MM.1S (cell line): ENCODE measurements around the gene SLC25A22.

Experiments used
- CTCF ChIP-seq: fragments of 300-600 bp; sonication (generic); IDR thresholded peaks from 2 replicates; pipeline ENCODE4 v1.5.1; 2016; ENCODE audit warnings: antibody characterized with exemption, low read length, mixed read lengths
- EZH2 ChIP-seq: fragments of 300-600 bp; sonication (generic); optimal IDR thresholded peaks from 2 replicates; pipeline ENCODE3; 2017; ENCODE audit warnings: low read depth, mild to moderate bottlenecking, antibody characterized with exemption, low read length, mixed read lengths

GRCh38 chr11:782264-783174 lies 15.6 kb downstream of the SLC25A22 start:
- TF ChIP-seq CTCF (no peak), EZH2 (no peak)
